ENCODE results near the gene RRBP1.

RRBP1 gene

GRCh38 chr20:17682103-17682888 lies at the start of gene RRBP1:
Gene RRBP1, minus strand, starts transcription at chr20:17682242. Its CDS starts 21,735 bp downstream, at chr20:17660507.
- peak within 1 kb of the TSS; percentile 77 for H3K4me3 ChIP-seq (ENCODE audit: low read depth, low read length)
- TF ChIP-seq CTCF (IDR thresholded peaks at IDR 0.05; ENCODE audit: borderline replicate concordance, insufficient read depth, low read depth, low read length): peak; percentile 81

GRCh38 chr20:17731233-17731632 lies 49.2 kb upstream of the RRBP1 start:
- no peak for TF ChIP-seq CTCF (IDR thresholded peaks at IDR 0.05; ENCODE audit: borderline replicate concordance, insufficient read depth, low read depth, low read length)
- H3K4me3 ChIP-seq (ENCODE audit: low read depth, low read length): no peak overlapping the region

GRCh38 chr20:17730071-17730470 lies 48.0 kb upstream of the RRBP1 start:
- TF ChIP-seq CTCF (IDR thresholded peaks at IDR 0.05; ENCODE audit: borderline replicate concordance, insufficient read depth, low read depth, low read length): no peak
- H3K4me3 ChIP-seq (ENCODE audit: low read depth, low read length): no peak overlapping the region

- H3K4me3 ChIP-seq (ENCODE audit: low read depth, low read length): no peak overlapping the region
- no peak for TF ChIP-seq CTCF (IDR thresholded peaks at IDR 0.05; ENCODE audit: borderline replicate concordance, insufficient read depth, low read depth, low read length)
Measured at GRCh38 chr20:17728074-17728473, 46.0 kb upstream of the RRBP1 start.

- TF ChIP-seq CTCF (IDR thresholded peaks at IDR 0.05; ENCODE audit: borderline replicate concordance, insufficient read depth, low read depth, low read length): no peak
Measured at GRCh38 chr20:17727351-17727750, 45.3 kb upstream of the RRBP1 start.

GRCh38 chr20:17726902-17727301 lies 44.9 kb upstream of the RRBP1 start:
- no peak overlapping the region for H3K4me3 ChIP-seq (ENCODE audit: low read depth, low read length)
- TF ChIP-seq CTCF (IDR thresholded peaks at IDR 0.05; ENCODE audit: borderline replicate concordance, insufficient read depth, low read depth, low read length): no peak

More at GRCh38 chr20:17727351-17727750, 45.3 kb upstream of the RRBP1 start:
- H3K4me3 ChIP-seq (ENCODE audit: low read depth, low read length): no peak overlapping the region
